HG03097 (cell line): ENCODE data around the gene SINHCAF.

ENCODE experiments used
- ATAC-seq: cut with Tn5 transposase; IDR thresholded peaks from one replicate; pipeline ENCODE4 v1.9.1; 2021; ENCODE audit not compliant: unreplicated experiment, low FRiP score

The SINHCAF gene

DNA sequence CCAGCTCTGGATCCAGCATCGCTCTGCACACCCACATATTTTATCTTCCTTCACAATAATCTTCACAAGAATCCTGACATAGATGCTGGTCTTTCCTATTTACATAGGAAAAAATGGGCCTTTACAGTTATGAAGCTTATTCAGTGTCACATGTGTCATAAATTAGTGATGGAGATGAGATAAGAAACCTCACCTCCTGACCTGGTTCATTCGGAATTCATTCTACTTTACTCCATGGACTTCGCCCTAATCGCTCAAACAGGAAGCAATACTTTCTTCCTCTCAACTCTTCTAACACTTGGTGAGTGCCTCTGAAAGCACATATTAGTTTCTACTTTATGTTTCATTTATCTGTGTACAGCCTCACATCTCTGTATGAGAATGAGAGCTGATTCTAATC is 12.0 kb upstream of the SINHCAF start:
- no peak for ATAC-seq

DNA sequence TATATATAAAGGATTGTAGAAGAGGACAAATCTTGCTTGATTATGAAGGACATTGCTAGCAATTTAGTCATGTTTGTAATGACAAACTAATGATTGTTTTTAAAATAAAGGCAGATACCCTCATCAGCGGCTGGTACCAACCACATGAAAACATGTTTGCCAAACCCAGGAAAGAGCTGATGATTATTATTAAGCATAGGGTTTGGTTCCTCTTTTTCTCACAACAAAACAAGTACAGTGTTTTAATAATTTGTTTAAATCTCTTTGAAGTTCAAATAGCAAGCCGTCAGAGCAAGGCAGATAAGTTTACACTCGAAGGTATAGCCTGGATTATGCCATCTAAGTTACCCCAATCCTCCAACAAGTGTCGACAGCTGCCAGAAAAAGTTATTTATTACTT is 5.3 kb upstream of the SINHCAF start:
- ATAC-seq: no peak

DNA sequence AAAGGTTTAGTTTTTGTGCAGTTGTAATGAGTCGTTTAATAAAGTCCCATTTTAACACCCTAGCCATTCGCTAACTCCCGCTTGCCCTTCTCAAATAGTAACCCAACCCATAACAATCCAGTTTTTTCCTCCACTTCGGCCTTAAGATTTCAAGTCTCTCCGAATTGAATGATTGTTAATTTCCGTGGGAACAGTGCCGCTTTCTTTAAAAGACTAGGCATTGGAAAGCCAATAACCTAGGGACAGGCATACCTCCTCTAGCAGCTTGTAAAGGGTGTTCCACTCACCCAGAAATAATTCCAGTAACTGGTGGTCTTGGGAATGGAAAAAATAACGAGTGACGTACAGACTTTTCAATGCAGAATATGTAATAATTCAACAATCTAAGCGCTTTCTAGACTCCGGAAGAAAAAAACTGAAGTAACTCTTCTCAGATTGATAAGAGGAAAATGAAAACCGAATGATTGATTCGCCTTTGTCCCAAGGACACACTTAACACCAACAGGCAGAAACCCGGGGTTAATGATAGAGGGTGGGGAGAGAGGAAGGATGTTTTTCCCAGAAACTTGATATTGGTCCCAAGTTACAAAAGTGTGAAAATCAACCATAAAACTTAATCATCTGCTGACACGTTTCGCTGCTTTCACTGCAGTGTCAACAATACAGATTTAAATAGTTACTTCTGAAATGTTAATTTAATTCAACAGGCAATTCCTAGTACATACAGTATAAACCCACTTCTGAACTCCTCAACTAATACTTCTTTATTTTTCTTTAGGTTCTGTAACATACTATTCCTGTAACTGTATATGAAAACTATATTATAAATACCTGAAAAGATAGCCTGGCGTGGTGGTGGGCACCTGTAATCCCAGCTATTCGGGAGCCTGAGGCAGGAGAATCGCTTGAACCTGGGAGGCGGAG is 1.0 kb upstream of the SINHCAF start:
- no peak for ATAC-seq

DNA sequence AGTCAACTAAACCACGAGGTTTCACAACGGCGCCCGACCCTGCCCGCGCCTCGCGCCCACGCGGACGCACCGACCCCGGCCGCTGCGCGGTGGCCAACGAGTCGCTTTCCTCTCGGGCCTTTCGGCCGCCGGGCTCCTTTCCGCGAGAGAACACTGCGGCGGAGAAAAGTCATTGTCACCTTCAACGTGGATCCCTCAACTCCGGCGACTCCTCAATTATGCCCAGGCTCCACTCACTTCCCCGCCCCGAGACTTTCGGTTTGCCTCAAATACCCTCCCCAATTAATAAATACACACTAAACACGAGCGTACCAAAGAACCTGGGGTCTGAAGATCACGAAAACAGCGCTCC is 450 bp downstream of the SINHCAF start:
- no peak for ATAC-seq

- no peak for ATAC-seq
Observed at GRCh38 chr12:31324845-31325523, 966 bp downstream of the SINHCAF start.

GRCh38 chr12:31324116-31324844 is 1.7 kb downstream of the SINHCAF start:
- ATAC-seq: peak; percentile 29

DNA sequence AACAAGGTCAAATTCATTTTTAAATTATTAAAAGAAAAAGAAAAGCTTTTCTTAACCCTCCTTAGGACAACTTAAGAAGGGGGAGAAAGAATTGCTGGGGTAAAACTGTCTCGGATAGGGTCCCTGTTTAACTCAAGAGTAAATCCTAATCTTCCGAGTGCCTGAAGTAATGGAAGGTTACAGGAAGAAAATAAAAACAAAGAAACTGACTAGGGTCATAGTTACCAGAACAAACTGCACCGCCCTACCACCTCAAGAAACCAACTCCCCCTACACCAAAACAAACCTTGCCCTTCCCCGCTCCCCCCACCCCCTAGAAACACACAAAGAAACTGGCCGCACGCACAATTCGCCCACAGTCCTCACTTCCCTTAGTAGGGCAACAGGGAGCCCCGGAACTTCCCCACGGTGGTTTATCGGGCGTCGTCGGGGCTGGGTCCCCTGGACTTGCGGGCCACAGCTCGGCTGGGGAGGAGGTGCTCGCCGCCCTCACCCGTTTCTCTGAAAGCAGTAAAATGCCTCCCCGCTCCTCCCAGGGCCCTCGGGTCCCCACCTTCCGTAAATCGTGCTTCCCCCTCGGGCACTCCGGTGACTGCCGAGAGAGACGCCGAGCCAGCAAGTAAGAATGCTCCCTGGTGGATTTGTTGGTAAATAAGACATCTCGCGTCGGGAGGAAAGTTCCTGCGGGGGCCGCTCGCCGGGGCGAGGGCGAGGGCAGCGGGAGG is 2.4 kb downstream of the SINHCAF start:
- peak; percentile 8 for ATAC-seq

DNA sequence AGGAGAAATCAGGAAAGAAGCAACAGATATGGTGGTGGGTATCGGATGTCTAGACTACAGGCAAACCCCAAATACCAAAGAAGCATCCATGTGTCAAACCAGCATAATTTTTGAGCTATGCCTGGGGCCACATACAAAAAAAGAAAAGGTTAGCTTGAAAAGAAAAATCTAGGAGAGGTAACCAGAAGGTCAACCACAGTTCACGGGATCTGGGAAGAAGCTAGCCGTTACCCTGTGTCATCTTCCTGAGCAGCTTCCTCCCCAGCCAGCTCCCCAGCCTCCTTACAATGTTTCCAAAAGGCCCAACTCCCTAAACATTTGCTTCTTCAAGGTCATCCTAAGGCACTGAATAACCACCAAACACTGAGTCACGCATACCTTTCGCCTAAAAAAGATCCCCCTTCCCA is 3.1 kb downstream of the SINHCAF start:
- ATAC-seq: no peak

DNA sequence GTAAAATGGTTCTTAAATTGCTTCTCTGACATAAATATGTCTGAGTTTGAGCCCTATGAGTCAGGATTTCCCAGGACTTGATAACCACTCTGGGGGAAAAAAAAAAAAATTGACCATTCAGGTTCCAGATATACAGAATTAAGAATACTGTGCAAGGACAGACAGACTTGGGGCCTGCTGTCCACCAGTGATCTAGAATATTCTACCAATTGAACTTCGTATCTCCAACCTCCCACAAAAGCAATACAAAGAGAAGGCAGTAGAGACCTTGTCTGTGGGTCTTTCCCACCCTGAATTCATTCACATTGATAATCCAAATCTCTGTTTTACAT is 4.1 kb downstream of the SINHCAF start:
- ATAC-seq: no peak

- no peak for ATAC-seq
Observed at GRCh38 chr12:31321186-31321896, 4.6 kb downstream of the SINHCAF start.

DNA sequence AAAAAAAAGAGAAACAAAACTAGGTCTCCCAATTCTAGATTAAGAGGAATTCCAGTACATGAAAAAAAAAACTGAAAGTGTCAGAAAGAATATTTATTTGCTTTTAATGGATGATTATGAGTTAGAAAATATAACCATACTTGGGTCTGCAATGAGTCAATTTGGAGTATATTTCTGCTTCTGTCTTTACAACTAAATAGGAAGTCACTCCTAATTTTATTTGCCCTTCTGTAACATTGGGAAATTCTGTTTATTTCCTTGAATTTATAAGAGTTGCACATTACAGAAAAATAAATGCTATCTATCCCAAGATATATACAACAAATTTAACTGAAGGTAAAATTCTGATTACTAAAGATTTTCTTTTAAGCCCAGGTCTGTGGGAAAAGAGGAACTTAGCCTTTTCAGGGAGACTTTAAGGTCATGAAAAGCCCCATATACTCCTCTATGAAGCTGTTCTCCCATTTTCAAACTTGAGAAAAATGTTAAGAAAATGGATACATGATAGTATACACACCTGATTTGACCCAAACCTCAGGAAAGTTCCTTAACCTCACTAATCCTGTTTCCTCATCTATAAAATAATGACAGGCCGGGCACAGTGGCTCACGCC is 7.2 kb downstream of the SINHCAF start:
- ATAC-seq: no peak

GRCh38 chr12:31317471-31318395 is 8.2 kb downstream of the SINHCAF start:
- ATAC-seq: no peak

DNA sequence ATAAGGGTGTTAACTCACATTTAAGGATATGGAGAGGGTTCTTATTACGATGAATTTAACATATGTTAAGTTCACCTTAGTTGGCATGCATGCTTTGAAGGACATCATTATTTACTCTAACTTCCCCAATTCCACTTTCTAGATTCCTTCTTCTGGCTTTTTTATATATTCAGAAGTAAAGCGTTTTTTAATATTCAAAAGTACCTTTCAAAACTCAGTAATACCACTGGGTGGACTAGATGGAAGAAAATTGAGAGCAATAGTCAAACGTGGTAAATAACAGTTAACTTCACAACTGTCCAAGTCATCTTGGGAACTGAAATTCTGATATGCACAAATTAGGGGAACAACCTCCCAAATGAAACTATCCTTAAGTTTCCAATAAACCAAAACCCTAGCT is 9.1 kb downstream of the SINHCAF start:
- ATAC-seq: no peak

DNA sequence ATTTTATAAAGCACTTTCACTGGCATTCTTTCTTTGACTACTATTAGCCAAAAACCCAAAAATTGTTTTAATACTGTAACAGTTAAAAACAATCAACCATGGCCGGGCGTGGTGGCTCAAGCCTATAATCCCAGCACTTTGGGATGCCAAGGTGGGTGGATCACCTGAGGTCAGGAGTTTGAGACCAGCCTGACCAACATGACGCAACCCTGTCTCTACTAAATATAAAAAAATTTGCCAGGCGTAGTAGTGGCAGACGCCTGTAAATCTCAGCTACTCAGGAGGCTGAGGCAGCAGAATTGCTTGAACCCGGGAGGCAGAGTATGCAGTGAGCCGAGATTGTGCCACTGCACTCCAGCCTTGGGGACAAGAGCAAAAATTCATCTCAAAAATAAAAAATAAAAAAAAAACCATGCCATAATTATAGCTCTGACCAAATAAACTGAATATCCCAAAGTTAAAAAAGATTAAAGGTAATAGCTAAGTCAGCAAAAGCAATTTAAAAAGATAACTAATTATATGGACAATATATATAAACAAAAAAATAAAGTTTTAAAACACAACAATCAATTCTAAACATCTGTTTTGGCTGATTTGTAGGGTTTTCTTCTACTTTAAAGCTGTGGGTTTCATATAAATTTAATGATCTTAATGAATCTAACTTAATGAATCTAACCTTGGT is 10.0 kb downstream of the SINHCAF start:
- ATAC-seq: no peak

- peak; percentile 44 for ATAC-seq
Observed at GRCh38 chr12:31315044-31315715, 10.8 kb downstream of the SINHCAF start.

DNA sequence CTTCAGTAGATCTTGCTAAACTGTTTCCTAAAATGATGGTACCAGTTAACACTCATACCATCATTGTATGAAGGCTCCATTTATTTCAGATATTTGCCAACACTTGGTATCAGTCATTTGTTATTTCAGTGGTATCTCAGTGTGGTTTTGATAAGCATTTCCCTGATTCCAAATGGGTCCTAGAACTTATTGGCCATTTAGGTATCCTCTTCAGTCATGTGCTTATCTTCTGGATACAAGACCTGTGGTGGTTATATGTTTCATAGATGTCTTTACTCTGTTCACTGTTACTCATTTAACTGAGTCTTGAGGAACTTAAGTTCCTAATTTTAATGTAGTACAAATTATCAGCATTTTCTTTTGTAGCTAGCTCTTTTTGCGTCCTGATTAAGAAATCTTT is 13.5 kb downstream of the SINHCAF start:
- ATAC-seq: no peak

GRCh38 chr12:31311634-31312258 is 14.2 kb downstream of the SINHCAF start:
- no peak for ATAC-seq
